NCI-H1048 (cell line): ENCODE results near the gene ADAM30.

Source experiments
- DNase-seq: peaks from one replicate; lab custom pipeline; 2025; lab: John Stamatoyannopoulos, UW

Gene ADAM30

DNA sequence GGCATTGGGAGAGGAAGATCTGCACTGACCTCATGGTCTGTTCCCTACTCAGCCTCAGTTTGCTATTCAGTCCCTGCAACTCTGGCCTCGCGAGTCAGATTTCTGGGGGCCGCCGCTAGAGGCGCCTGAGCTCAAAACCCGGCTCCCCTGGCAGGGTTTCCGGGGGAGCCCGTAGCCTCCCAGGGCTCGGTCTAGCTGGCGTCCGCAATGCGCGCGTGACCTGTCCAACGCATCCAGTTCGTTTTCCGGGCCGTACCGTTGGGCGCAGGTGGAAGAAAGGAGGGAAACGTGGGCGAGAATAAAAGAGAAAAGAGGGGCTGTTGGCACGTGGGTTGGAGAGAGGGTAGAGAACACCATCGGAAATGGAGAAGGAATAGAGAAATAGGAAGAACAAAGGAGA is at the start of gene ADAM30:
ADAM30 (minus strand) TSS at position 213 of the 400 bp plus-strand sequence; CDS start at position 34, 179 bp downstream.
- no peak for DNase-seq

DNA sequence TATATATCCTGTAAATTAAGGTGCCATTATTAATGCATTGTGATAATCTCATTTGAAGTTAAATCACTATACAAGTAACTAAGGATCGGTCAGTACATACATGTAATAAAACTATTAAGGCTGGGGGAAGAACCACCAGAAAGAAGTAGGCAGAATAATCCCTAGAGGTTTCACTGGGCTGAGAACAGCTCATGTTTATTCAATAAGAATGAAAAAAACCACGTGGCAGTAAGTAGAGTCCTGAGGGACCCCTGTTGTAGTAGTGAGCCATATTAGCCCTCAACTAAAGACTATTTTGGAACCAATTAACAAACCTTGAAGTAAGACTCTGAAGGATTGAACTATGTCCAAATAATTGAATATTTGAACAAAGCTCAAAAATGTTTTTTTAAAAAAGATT is 46.9 kb upstream of the ADAM30 start:
- no peak for DNase-seq

GRCh38 chr1:119941392-119941791 is 45.1 kb upstream of the ADAM30 start:
- DNase-seq: no peak

DNA sequence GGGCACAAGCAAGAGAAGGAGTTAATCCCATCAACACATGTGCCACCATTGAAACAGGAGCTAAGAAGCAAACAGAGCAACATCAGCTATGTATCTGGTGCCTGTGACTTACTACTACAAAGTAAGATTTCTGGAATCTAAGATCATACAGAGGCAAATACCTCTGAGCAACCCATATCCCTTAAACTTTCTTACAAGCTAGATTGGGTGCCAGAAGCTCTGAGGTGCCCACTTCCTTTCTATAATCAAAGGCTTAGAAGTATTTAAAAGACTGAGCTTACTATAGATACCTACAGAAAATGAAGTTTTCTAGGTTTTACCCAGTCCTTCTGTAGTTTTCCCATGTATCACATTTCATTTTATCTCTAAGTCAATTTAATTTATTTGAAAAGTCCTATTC is 44.4 kb upstream of the ADAM30 start:
- no peak for DNase-seq

GRCh38 chr1:119937198-119937597 is 40.9 kb upstream of the ADAM30 start:
- no peak for DNase-seq

DNA sequence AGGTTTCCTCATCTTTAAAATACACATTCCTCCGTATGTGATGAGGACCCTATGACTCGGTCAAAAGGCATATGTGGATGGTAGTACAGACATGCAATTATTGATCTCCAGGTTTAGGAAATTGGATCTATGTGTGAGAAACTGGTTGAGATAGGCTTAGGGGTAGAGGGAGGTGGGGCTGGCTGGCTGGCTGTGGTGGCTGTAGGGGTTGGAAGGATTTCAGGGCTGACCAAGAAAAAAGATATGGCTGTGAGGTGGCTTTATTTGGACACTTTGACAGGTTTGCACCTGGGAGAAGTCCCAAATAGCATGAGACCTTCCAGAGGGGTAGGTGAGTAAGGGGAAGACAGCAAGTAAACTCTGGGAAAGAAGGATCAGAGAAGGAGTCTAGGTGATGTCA is 39.6 kb upstream of the ADAM30 start:
- DNase-seq: no peak

DNA sequence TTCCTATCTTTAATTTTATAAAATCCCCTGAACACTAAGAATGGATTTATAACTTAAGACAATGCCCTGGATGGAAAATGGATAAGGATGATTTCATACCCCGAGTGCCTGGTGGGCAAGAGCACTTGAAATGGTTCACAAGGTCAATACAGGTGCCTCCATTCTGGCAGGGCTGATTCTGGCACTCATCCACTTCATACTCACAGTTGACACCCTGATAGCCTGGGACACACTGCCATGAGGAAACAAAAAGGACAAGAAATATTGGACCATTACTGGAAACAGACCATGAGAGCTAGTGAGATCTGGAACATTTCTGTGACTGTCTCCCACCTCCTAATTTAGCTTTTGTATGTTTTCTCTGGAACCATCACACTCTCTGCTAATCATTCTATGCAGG is 39.1 kb upstream of the ADAM30 start:
- DNase-seq: no peak

- DNase-seq: no peak
These were observed 37.1 kb upstream of the ADAM30 start for GRCh38 chr1:119933397-119933796.

- no peak for DNase-seq
These were observed 33.5 kb upstream of the ADAM30 start for GRCh38 chr1:119929643-119930315.

- DNase-seq: no peak
These were observed 30.2 kb upstream of the ADAM30 start for GRCh38 chr1:119926553-119926952.

DNA sequence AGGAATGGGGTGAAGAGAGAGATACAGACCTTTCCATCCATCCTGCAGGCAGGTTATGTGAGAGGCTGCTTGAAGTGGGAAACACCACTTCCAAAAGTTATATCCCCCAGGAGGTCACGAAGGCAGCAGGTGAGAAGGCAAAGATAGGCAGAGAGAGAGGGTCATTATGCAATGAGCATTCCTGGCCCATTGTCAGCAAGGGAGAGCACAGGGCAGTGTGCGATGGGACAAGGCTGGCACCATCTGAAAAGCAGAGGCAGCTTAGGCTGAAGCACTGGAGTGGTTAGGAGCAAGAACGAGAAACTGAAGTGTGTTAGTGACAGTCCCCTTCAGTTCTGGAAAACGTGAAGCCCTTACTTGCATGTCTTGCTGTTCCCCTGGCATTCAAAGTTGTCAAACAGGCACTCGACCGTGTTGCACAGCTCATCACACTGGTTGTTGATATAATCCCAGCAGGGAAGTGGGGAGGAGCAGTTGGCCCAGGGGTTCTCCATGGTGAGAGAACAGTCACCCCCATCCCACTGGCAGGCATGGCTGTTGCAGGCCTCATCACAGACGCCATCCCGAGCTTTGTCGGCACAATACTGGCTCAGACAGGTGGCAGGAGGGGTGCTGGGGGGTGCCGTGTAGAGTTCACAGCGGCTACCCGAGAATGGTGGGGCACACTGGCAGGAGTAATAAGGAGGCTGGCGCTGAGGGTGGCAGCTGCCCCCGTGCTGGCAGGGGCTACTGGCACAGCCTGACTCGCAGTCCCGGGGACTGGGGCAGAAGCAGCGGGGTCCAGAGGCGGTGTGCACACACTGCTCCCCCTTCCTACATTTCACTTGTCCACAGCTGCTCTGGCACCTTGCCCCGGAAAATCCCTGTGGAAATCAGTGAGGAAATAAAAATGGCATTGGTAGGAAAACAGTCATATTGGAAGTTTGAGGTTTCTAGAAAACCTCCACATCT is 28.9 kb upstream of the ADAM30 start:
- DNase-seq: no peak

GRCh38 chr1:119920104-119920968 is 24.0 kb upstream of the ADAM30 start:
- DNase-seq: no peak

- DNase-seq: no peak
These were observed 22.9 kb upstream of the ADAM30 start for GRCh38 chr1:119919241-119919640.

DNA sequence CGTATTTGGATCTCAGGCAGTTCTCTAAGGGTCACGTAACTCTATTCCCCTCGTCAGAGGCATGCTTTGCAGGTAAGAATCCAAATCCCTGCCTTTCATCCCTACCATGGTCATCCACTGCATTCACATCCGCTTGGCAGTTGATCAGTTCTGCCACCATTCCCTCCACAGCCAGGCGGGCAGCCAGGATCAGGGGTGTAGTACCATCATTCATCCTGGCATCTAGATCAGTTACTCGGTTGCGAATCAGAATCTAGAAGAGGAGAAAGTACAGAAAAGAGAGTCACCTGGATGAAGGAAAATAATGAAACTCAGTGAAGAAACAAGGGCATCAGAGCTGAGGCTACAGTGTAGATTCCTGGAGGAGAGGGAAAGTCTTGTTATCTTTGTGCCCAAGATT is 22.0 kb upstream of the ADAM30 start:
- DNase-seq: no peak

DNA sequence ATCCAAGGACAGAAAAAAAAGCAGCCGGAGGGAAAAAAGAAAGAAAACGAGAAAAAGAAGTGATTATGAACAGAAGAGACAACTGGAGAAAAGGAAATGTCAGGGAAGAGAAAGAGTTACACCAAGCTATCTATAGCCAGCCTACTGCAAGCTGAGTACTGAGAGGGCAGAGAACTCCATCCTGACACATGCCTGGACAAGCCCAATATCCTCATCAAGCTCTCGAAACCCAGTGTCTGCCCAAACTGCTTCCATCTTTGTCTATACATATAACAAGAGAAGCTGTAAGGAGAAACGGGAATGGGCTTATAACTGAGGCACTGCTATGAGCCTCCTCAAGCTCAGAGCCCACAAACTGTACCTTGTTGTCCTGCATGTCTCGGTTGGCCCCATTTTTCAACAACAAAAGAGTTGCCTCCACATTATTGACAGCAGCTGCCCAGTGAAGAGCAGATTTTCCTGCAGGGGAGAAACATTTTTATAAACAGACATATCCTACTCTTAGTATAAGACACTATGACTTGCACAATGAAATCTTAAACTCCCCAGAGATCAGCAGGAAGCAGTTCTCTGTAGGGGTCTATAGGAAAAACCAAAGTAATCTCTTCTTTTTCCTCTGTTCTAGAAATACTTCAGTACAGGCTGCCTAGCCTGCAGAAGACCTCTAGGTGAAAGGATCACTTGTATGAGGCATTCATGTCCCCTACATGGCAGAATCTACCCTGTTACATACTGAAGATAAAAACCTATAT is 21.2 kb upstream of the ADAM30 start:
- DNase-seq: no peak

DNA sequence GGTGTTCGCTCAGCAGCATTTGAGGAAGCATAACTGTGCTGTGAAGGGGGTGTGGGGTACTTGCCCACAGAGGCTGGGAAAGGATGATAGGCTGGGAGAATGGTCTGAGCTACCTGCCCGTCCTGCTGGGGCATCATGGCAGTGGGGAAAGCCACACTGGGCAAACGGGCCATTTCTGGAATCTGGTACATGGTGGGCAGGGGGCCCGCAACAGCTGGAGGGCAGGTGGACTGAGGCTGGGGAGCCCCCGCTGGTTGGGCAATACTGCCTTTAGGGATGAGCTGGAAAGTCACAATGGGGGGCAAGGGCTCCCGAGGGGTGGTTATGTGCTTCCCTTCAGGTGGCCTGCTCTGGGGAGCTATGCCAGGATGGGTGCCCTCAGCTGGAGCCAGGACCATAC is 19.2 kb upstream of the ADAM30 start:
- DNase-seq: no peak

GRCh38 chr1:119914071-119914470 is 17.8 kb upstream of the ADAM30 start:
- DNase-seq: no peak

- DNase-seq: no peak
These were observed 16.6 kb upstream of the ADAM30 start for GRCh38 chr1:119912963-119913362.

- DNase-seq: no peak
These were observed 15.5 kb upstream of the ADAM30 start for GRCh38 chr1:119911775-119912174.

DNA sequence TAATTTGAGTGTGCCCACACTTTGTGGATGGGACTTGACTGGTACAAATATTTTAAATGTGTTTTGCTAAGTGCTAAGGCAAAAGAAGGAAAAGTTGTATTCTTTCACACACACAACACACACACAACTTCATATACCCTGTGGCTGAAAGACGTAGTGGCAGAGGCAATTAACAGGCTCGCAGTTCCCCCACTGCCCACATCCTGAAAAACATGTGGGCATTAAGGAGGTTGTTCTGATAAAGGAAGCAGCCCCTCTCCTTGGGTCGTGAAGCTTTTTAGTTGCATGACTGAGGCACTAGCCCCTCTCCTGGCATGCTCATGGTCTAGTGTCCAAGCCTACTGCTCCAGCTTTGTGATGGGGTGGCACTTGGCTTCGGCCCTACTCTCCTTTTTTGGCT is 14.3 kb upstream of the ADAM30 start:
- DNase-seq: no peak

DNA sequence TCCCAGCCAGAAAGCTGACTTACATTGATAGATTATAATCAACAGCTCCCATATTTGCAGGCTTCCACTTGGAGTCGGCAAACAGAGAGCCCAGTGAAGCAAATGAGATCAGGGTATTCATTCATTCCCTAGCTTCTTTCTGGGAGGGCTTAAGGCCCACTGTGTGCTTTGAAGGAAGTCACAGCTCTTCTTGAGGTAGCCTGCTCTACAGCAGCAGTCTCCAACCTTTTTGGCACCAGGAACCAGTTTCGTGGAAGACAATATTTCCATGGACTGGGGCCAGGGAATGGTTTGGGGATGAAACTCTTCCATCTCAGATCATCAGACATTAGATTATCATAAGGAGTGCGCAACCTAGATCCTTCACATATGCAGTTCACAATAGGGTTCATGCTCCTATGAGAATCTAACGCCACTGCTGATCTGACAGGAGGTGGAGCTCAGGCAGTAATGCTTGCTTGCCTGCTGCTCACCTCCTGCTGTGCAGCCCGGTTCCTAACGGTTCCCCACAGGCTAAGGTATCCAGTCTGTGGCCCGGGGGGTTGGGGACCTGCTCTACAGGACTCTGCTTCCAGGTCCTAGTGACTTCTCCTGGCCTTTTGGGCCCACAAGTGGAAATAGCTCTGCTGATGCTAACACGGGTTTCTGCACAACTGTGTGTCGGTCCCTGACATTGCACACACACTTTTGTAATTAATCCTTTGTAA is 13.7 kb upstream of the ADAM30 start:
- no peak for DNase-seq
